WTC11 (cell line): ENCODE measurements around the gene SYNPO.

Experiments
- AFF4 ChIP-seq: sonication (generic); formaldehyde crosslinking; IDR thresholded peaks from 2 replicates; pipeline ENCODE4 v1.8.1; 2023; ENCODE audit warnings: mild to moderate bottlenecking, missing genetic modification reagents, borderline replicate concordance
- CTCF ChIP-seq: fragments of 200-600 bp; IDR thresholded peaks from 2 replicates; pipeline ENCODE4 v1.8.0; 2022; ENCODE audit warnings: antibody characterized with exemption
- ZNF263 ChIP-seq: sonication (generic); formaldehyde crosslinking; IDR thresholded peaks from 2 replicates; pipeline ENCODE4 v1.8.1; 2022; ENCODE audit warnings: low read depth, mild to moderate bottlenecking, moderate library complexity, missing genetic modification reagents
- TF ChIP-seq, protein P1 (sequence below): fragments of 250-450 bp; sonication (Bioruptor Pico); IDR thresholded peaks from 2 replicates; pipeline ENCODE4 v1.9.0; 2021; ENCODE audit warnings: mild to moderate bottlenecking, borderline replicate concordance

DNA sequence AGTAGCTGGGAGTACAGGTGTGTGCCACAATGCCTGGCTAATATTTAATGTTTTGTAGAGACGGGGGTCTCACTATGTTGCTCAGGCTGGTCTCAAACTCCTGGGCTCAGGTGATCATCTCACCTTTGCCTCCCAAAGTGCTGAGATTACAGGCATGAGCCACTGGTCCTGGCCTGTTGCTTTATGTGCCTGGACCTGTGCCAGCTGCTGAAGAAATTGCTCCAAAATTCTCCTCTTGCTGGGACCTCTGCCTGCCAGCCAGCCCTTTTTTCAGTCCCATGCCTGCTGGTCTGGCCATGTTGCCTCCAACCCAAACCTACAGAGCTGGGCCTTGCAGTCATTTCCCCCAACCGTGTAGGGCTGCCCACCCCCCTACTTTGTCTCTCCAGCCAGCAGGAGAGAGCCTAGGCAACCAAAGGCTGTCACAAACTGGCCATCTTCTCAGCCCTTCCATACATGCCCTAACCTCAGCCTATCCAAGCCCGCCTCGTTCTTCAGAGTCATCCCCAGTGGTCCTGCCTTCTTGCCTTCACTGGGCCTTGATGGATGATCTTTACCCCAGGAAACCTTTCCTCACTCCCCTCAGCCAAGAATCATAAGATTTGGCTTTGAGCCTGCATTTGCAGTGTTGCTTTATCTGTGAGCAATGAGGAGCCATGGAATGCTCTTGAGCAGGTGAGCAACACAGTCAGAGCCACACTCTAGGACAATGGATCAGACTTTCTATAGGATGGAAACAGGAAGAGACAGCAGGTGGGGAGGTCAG, 27.4 kb upstream of the SYNPO start:
- TF ChIP-seq ZNF263 (CRISPR knock-in tag) (no peak), AFF4 (CRISPR knock-in tag) (no peak), CTCF (no peak)
- TF ChIP-seq, protein P1, sequence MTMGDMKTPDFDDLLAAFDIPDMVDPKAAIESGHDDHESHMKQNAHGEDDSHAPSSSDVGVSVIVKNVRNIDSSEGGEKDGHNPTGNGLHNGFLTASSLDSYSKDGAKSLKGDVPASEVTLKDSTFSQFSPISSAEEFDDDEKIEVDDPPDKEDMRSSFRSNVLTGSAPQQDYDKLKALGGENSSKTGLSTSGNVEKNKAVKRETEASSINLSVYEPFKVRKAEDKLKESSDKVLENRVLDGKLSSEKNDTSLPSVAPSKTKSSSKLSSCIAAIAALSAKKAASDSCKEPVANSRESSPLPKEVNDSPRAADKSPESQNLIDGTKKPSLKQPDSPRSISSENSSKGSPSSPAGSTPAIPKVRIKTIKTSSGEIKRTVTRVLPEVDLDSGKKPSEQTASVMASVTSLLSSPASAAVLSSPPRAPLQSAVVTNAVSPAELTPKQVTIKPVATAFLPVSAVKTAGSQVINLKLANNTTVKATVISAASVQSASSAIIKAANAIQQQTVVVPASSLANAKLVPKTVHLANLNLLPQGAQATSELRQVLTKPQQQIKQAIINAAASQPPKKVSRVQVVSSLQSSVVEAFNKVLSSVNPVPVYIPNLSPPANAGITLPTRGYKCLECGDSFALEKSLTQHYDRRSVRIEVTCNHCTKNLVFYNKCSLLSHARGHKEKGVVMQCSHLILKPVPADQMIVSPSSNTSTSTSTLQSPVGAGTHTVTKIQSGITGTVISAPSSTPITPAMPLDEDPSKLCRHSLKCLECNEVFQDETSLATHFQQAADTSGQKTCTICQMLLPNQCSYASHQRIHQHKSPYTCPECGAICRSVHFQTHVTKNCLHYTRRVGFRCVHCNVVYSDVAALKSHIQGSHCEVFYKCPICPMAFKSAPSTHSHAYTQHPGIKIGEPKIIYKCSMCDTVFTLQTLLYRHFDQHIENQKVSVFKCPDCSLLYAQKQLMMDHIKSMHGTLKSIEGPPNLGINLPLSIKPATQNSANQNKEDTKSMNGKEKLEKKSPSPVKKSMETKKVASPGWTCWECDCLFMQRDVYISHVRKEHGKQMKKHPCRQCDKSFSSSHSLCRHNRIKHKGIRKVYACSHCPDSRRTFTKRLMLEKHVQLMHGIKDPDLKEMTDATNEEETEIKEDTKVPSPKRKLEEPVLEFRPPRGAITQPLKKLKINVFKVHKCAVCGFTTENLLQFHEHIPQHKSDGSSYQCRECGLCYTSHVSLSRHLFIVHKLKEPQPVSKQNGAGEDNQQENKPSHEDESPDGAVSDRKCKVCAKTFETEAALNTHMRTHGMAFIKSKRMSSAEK (CRISPR knock-in tag): no peak
